GM10847 (cell line): ENCODE results near the gene ZSCAN5A.
"Not testable (repeated sequence)": the region's sequence is repeated elsewhere in the genome, so short reads cannot be mapped to it uniquely, and the experiment has no call there.

Experiments used
- POLR2A ChIP-seq: IDR thresholded peaks from 2 replicates; pipeline ENCODE4 v1.6.1; 2011; ENCODE audit not compliant: insufficient read length; ENCODE audit errors: extremely low read depth

Gene ZSCAN5A

GRCh38 chr19:56189785-56190184, 124.9 kb downstream of the ZSCAN5A start:
- no peak for TF ChIP-seq POLR2A

GRCh38 chr19:56177564-56178243, 136.9 kb downstream of the ZSCAN5A start:
- TF ChIP-seq POLR2A = no peak

GRCh38 chr19:56176881-56177280, 137.8 kb downstream of the ZSCAN5A start:
- TF ChIP-seq POLR2A = no peak

- not testable (repeated sequence) for TF ChIP-seq POLR2A
These were observed 138.8 kb downstream of the ZSCAN5A start, which contains the start of gene GALP for GRCh38 chr19:56175861-56176307. TSS of gene GALP (plus strand) at chr19:56176008. CDS start at chr19:56177109, 1,101 bp downstream.

DNA sequence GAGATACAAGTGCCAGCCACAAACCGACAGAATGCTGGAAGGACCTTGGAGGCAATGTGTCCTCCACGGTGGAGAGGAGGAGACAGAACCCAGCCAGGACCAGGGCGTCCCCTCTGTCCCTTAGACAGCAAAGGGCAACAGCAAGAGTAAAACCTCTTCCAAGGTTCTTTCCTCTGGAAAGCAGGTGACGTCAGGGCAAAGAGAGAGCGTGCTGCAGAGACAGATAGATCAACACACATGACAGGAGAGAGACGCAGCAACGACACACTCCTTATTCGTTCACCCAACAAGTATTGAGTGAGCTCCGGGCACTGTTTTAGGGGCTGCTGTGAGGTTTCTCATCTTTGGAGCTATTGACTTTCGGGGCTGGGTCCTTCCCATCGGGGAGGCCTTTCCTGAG, 140.1 kb downstream of the ZSCAN5A start:
- TF ChIP-seq POLR2A = no peak

DNA sequence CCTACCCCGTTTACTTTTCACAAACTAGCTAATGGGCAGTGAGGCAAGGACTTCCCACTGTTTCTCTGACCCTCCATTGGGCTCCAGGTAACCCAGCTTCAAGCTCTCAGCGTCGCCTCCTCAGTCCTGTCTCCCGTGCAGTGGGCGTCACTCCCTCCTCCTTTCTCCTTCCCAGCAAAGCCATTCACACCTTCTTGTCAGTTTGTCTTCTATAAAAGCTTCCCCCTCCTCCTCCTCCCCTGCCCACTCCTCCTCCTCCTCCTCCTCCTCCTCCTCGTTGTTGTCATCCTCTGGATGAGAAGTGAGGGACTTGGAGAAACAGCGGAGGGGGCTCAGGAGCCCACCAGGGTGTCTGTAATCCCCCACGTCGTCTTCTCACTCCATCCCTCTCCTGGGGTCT, 140.6 kb downstream of the ZSCAN5A start:
- TF ChIP-seq POLR2A = no peak
